Activated CD8-positive, alpha-beta memory T cell treated with anti-CD3 and anti-CD28 coated beads for 36 hours (primary cell): ENCODE results near the gene PAXX. TPM values are rescaled to one million over a fixed set of nuclear protein-coding genes. Genes with fewer than 3 reads are reported as not detected.

Source experiments
- CTCF ChIA-PET: fragments of 350-600 bp; sonication (Branson Sonifier 250); formaldehyde crosslinking; loops from one replicate; lab custom pipeline; 2021; ENCODE audit warnings: antibody characterized with exemption; lab: Charles Lee
- POLR2A ChIA-PET: fragments of 350-600 bp; sonication (Branson Sonifier 250); formaldehyde crosslinking; loops from one replicate; lab custom pipeline; 2021; ENCODE audit warnings: antibody characterized with exemption; lab: Charles Lee
- total RNA-seq, 2 experiments: library from RNA; stranded (reverse); gene quantifications; one replicate each; pipeline ENCODE4 v1.2.3, GENCODE V29; 2021

The PAXX gene
- total RNA-seq, 2 experiments from 2014 or later = 66.9 to 74.6 TPM

GRCh38 chr9:137040568-137040967 is 48.3 kb downstream of the PAXX start:
- CTCF ChIA-PET = interaction anchor here (1.0 to 7.5 kb wide), 2 partner anchors 7 to 34 kb away, joined by 3 to 43 read pairs; partner anchors contain the start of gene NPDC1

GRCh38 chr9:137041124-137041523 is 48.9 kb downstream of the PAXX start:
- ChIA-PET CTCF (no interaction called here), POLR2A (no interaction called here)

More at GRCh38 chr9:137040568-137040967, 48.3 kb downstream of the PAXX start:
- POLR2A ChIA-PET = no interaction called here

DNA sequence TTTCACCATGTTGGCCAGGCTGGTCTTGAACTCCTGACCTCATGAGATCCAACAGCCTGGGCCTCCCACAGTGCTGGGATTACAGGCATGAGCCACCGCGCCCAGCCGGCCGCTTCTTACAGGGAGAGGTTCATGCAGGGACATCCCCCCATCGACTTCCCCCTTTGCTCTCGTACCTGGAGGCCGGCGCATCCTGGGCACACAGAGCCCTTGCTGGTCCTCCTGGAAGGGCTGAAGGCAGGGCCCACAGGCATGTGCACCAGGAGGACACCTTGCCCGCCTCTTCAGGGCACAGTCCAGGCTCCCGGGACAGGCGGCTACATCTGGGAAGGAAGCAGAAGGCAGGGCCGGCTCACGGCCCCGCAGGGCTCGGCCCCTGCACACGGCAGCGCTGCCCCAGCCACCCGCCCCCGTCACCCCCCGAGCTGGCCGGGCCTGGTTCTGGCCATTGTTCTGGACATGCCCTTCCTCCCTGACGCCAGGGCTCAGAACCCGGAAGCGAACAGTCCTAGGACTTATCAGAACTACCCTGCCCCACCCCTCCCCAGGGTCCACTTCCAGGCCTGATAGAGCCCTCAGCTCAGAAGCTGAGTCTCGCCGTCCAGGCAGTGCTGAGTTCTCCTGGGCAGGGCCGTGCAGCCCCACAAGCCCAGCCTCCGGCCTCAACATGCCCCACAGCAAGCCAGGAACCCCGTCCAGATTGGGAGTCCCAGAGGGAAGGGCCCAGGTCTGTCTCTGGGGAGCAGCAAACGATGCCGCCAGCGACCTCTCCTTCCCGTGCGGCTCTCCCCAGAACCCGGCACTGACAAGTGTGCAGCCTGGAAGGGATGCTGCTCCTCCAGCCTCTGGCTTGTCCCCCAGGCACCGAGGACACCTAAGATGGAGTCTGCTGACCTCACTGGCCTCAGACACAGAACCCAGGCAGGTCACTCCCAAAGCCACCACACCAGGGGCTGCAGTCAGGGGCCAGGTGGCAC is 50.8 kb downstream of the PAXX start:
- ChIA-PET POLR2A (interaction anchor here (0.7 kb wide), 1 partner anchor 50 kb away, joined by 9 read pairs; no protein-coding TSS in a partner anchor), CTCF (interaction anchor here (0.7 to 2.4 kb wide), 5 partner anchors 8 to 21 kb away, joined by 3 to 17 read pairs (median 8); no protein-coding TSS in a partner anchor)

Other genes starting within 250 kb of the PAXX start
- 1 to 10 TPM; 1.1 to 1.6 TPM for gene LCN10, start 249.5 kb upstream of the PAXX start, total RNA-seq
- gene LCN6, start 243.9 kb upstream of the PAXX start, total RNA-seq = not detected
- gene LCN8, start 234.2 kb upstream of the PAXX start, total RNA-seq = not detected
- gene LCN15, start 227.9 kb upstream of the PAXX start, total RNA-seq = not detected
- gene TMEM141, start 201.1 kb upstream of the PAXX start, total RNA-seq = 10 to 100 TPM; 48.4 to 53.3 TPM
- gene CCDC183, start 196.1 kb upstream of the PAXX start, total RNA-seq = under 1 TPM in 1 of 2 experiments, not detected in 1; 0.46 TPM
- gene RABL6, start 184.5 kb upstream of the PAXX start, total RNA-seq = 100 to 1,000 TPM; 101 to 106 TPM
- gene AJM1, start 149.9 kb upstream of the PAXX start, total RNA-seq = 1 to 10 TPM; 3.8 to 3.9 TPM
- 100 to 1,000 TPM; 104 to 105 TPM for gene PHPT1, start 143.0 kb upstream of the PAXX start, total RNA-seq
- gene MAMDC4, start 140.1 kb upstream of the PAXX start, total RNA-seq = 10 to 100 TPM; 14.1 to 15.3 TPM
- gene EDF1, start 126.1 kb upstream of the PAXX start, total RNA-seq = 100 to 1,000 TPM; 320 to 322 TPM
- 10 to 100 TPM; 48.1 to 55.0 TPM for gene TRAF2, start 105.9 kb upstream of the PAXX start, total RNA-seq
- gene FBXW5, start 47.7 kb upstream of the PAXX start, total RNA-seq = 10 to 100 TPM; 81.2 to 82.1 TPM
- gene C8G, start 47.2 kb upstream of the PAXX start, total RNA-seq = under 1 TPM in 1 of 2 experiments, not detected in 1; 0.69 TPM
- under 1 TPM; 0.73 to 0.89 TPM for gene LCN12, start 40.1 kb upstream of the PAXX start, total RNA-seq
- not detected for gene PTGDS, start 14.9 kb upstream of the PAXX start, total RNA-seq
- under 1 TPM in 1 of 2 experiments, not detected in 1; 0.10 TPM for gene LCNL1, start 9.4 kb upstream of the PAXX start, total RNA-seq
- not detected for gene CLIC3, start 4.1 kb downstream of the PAXX start, total RNA-seq
- gene ABCA2, start 35.8 kb downstream of the PAXX start, total RNA-seq = 10 to 100 TPM in 1 of 2 experiments, 1 to 10 TPM in 1; 9.8 to 10.3 TPM
- gene FUT7, start 39.7 kb downstream of the PAXX start, total RNA-seq = under 1 TPM in 1 of 2 experiments, not detected in 1; 0.06 TPM
- gene NPDC1, start 53.8 kb downstream of the PAXX start, total RNA-seq = 10 to 100 TPM; 28.2 to 31.4 TPM
- gene ENTPD2, start 61.6 kb downstream of the PAXX start, total RNA-seq = not detected
- 10 to 100 TPM; 16.4 to 16.5 TPM for gene SAPCD2, start 78.1 kb downstream of the PAXX start, total RNA-seq
- gene UAP1L1, start 85.1 kb downstream of the PAXX start, total RNA-seq = 10 to 100 TPM; 27.2 to 29.6 TPM
- 10 to 100 TPM; 30.0 to 34.1 TPM for gene MAN1B1, start 94.6 kb downstream of the PAXX start, total RNA-seq
- 100 to 1,000 TPM; 323 to 333 TPM for gene DPP7, start 122.3 kb downstream of the PAXX start, total RNA-seq
- gene GRIN1, start 146.7 kb downstream of the PAXX start, total RNA-seq = under 1 TPM in 1 of 2 experiments, not detected in 1; 0.06 TPM
- gene LRRC26, start 177.6 kb downstream of the PAXX start, total RNA-seq = not detected
- not detected for gene TMEM210, start 179.6 kb downstream of the PAXX start, total RNA-seq
- gene ANAPC2, start 196.1 kb downstream of the PAXX start, total RNA-seq = 10 to 100 TPM; 49.1 to 51.8 TPM
- 100 to 1,000 TPM; 103 TPM for gene SSNA1, start 196.3 kb downstream of the PAXX start, total RNA-seq
- 10 to 100 TPM; 11.1 to 11.9 TPM for gene TPRN, start 208.3 kb downstream of the PAXX start, total RNA-seq
- gene TMEM203, start 213.2 kb downstream of the PAXX start, total RNA-seq = 10 to 100 TPM; 47.0 to 47.1 TPM
- gene NDOR1, start 213.3 kb downstream of the PAXX start, total RNA-seq = 10 to 100 TPM; 43.7 to 44.6 TPM
- 1 to 10 TPM; 3.0 to 4.1 TPM for gene RNF208, start 229.8 kb downstream of the PAXX start, total RNA-seq
- gene CYSRT1, start 232.8 kb downstream of the PAXX start, total RNA-seq = under 1 TPM in 1 of 2 experiments, not detected in 1; 0.23 TPM
- gene RNF224, start 235.1 kb downstream of the PAXX start, total RNA-seq = not detected
- gene SLC34A3, start 238.5 kb downstream of the PAXX start, total RNA-seq = not detected
- 100 to 1,000 TPM; 315 to 323 TPM for gene TUBB4B, start 248.9 kb downstream of the PAXX start, total RNA-seq